Stimulated activated CD4-positive, alpha-beta T cell treated with anti-CD3 and anti-CD28 coated beads, Interleukin-1b, Interleukin-23, amount 100 ng/mL, for 48 hours (primary cell): ENCODE results near the gene NRP1.

Experiments used
- DNase-seq: peaks from one replicate; pipeline ENCODE4 v3.0.0-alpha.2; 2020

The NRP1 gene

DNA sequence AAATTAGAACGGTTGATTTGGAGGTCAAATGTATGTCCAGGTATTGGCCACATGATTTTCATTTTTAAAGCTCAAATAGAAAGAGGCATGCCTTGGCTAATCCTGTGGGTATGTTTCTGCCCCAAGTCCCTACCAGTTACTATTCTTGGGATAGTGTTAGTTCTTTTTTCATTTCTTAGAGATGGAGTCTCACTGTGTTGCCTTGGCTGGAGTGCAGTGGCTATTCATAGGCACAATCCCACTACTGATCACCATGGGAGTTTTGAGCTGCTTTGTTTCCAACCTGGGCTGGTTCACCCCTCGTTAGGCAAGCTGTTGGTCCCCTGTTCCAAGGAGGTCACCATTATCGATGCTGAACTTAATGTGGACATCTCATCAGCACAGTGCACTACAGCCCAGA, 46.3 kb downstream of the NRP1 start:
- no peak for DNase-seq

DNA sequence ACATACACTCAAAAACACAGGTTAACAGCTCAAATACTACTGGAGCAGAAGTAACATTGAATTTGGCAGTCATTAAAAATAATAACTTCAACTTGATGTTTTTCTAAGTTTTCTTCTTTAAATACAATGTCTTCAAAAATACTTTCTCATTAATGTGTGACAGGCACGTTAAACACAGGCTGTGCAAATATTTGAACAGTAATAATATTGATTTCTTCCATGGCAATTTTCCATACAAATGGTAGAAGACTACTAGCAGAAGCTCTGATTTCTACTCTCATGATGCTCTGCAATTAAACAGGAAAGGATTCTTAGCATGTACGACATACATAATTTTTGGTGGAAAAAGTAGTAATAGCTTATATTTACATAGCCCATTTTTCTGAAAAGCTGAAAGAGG, 47.4 kb downstream of the NRP1 start:
- DNase-seq, result no peak

DNA sequence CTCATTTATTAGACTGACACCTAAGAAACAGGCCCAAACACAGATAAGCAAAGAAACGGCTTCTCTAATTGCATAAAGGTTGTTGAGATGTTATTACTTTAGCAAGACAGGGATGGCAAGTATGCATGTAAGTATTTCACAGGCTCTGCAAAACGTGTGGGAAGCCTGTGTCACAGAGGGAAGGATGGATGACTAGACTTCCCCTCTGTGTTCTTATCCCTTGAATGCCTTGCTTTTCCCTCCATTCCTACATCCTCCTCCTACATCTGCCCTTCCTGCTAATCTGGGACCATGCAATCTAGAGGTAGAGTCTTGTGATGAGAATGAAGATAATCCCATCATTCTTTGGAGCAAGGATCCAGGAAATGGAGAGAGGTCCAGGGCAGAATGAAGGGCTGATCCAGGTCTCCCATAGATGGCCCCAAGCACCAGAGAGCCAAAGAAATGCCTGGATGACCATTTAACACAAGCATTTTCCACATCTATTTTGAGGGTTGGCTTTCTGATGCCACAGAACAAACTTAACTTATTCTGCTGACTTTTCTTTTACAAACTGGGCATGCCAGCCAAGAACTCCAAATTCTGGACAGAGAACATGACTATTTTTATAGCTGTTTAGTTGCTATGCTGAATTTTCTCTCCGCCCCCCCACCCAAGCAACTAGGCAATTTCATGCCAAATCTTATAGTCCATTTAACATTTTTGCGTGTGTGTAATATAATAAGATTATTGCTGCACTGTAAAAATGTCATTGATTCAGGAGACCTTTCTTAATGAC, 48.1 kb downstream of the NRP1 start:
- DNase-seq, result no peak

DNA sequence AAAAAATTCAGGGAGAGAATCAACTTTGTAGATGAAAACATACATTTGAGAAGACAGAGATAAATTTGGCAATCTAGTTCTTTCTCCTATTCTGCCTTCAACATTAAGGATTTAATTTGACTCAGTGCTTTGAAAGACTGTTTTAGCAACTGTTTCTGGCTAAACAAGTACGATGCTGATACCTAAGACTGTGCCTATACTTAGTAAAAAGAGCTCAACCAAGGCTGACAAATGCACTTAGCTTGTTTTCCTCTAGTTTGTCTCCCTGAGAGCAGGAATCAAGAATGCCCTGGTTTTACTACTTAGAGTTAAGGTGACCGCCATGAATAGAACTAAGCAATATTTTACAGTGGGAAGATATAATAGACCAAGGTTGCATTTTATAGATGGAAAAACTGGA, 49.5 kb downstream of the NRP1 start:
- no peak for DNase-seq

DNA sequence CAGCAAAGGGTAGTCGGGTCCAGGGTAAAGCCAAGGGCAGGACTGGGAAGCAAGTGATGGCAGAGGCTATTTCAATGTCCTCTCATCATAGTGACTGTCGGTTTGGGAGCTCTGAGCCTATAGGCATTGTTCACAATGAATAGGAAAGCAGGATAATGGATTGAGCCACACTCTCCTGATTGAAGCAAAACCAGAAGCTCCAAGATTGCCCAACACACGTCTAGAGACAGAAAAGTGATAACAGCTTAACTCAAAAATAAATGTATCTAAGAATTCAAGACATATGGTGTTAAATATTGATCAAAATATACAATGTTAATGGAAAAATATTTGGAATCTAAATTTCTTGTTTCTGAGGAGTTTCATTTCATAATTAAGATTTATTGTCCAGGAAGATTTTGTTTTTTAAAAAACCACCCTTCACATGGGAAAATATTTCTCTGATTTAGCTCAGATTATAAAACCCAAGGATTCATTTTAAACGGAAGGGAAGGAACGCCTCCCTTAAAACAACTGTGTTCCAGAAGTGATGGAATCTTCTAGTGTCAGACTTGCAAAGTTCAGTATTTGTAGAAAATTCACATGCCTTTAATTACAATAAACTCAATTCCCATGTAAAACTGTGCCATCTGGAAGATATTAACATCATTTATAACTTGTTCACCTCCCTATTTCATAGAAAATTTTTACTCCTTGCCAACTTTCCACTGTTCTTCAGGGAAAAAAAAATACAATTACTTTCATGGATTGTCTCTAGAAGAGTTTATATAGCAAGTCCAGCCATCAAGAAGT, 54.5 kb downstream of the NRP1 start:
- no peak for DNase-seq

DNA sequence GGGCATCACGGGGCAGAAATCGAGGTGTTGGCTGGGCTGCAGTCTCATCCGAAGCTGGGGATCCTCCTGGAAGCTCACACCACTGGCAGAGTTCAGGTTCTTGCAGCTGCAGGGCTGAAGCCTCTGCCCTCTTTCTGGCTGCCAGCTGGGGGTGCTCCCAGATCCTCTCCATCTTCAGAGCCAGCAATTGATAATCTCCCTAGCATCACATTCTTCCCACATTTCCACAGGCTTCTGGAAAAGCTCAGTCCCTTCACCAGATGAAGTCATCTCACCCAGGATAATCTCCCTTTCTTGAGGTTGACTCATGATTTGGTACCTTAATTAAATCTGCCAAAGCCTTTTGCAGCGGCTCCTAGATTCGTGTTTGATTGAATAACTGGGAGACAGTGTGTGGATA, 55.2 kb downstream of the NRP1 start:
- DNase-seq, result no peak

GRCh38 chr10:33278198-33278597, 56.3 kb downstream of the NRP1 start:
- no peak for DNase-seq

DNA sequence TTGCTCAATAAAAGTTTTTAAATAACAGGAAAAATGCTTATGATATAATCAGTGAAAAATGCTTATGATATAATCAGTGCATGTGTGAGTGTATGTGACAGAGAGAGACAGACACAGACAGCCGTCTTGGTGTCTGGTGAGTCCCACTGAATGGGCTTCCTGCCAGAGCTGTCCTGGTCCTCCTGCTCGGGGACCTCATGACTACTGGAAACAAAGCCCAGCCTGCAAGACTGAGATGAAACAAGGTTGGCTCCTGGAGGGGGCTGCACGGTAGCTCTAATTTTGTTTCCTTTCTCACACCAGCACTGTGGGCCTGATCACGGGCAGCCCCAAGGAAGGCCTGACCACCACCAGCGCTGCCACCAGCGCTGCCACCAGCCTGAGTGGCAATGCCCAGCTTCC, 57.3 kb downstream of the NRP1 start:
- no peak for DNase-seq

DNA sequence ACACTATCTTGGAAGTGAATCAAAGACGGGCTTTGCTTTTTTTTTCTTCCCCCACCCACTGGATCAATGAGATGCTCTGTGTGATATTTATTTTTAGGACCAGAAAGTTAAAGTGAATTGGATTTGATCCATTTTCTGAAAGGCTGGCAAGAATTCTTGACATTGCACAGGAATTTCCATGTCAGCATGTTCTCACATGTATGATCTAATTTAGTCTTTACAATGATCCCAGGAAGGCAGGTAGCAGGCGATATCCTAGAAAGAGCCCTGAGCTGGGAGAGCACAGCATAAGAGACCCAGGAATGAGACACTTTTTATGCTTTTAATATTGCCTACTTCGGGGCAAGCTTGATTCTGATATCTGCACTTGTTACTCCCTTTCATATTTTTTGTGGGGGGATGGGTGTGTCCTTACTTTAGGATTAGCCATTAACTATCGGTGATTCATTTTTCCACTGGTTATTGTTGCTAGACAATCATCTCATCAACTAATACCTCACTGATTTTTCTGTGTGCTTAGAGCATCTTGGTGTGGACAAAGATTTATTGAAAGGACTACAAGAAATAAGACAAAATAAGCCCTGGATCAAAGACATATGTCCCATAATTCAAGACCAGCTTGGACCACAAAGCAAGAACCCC, 58.1 kb downstream of the NRP1 start:
- DNase-seq, result no peak

DNA sequence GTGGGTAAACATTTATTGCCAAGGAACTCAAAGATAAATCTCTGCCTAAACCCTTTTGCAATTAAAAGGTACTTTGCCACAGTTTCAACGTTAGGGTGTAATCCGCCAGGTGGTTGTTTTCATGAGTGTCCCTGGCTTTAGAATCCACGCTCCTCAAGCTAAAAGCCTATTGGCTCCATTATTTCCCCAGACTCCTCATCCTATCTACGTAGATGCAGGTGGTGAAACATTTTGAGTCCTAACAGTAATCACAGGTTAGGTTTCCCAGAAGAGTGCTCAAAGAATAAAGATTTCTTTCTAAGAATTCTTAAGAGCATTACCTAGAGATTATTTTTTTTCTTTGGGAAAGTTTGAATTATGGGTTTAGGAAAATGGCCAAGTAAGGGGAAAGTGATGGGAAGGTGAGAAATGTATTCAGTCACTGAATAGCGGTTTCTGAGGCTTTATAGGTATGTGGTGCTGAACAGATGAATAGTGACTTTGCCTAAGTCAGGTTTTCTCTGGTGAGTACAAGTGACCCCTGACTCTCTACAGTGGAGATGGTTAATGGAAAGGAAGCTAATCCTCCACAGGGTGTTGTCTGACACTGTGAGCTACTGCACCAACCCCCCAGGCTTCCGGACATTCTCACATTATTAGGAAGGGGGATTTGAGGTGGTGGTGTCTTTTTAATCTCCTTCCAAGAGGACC, 60.2 kb downstream of the NRP1 start:
- no peak for DNase-seq

GRCh38 chr10:33273295-33274002, 61.0 kb downstream of the NRP1 start:
- no peak for DNase-seq

DNA sequence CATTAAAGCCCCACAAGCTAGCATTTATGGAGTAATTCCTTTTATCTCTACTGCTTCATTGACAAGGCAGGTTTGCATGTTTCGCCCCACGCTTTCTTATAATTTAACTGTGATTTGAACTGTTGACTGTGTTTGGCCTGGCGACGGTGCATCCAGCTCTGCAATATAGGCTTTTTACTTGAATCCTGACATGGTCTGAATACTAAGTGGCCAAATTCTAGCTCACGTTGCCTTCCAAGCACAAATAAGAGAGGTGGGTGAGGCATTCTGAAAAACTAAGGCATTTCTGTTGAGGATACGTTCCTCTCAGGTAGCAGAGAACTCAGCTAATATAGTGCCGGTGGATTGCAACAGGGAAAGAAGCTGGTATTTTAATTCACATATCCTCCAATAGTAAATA, 61.8 kb downstream of the NRP1 start:
- DNase-seq, result no peak

GRCh38 chr10:33271969-33272583, 62.4 kb downstream of the NRP1 start:
- DNase-seq, result no peak

DNA sequence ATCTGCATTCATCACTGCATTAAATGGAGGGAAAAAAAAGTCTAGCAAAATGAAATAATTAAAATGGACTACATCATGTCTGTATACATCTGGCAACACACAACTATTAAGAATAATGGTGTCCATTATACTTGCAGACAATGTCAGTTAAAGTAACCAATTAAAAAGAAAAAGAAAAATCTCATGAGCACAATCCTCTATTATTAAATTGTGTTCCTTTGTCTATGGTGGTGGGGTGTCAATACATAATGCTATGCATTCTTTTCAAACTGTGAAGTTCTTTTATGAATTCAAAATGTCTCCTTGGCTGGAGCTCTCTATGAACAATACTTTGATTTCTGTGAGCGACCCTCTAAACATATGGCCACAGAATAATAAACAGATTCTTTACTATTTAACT, 63.5 kb downstream of the NRP1 start:
- DNase-seq, result no peak

DNA sequence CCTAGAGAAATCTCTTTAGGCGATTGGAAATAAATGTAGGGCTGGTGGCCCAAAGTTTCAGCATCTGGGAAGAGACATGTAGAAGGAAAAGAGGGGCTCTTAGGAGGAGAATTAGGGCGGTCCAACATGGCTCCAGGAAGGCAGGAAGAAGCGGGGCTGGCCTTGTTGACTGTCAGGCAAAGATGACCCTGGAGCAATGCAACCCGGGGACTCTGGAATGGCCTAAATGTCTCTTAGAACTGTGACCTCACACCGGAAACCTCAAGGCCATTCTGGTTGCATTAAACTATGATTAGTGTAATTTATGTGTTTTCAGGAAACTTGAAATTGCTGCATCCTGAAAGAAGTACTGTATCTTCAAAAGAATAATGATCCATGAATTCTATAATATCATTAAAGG, 66.8 kb downstream of the NRP1 start:
- no peak for DNase-seq

DNA sequence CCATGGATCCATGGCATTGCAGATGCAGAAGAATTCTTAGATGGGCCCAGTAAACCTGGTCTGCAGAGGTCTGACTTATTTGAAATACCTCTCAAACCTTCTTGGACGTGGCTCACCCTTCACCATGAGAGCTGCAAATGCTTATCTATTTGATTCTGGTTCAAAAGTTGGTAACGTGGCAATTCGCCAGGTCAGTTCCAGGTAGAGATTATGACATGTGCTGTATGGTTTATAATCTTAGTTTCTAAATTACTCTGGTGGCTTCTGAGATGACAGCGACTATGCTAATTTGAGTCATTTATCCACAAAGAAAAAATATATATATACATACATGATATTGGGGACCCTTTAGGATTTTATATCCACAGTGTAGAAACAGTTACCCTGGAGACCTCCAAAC, 68.8 kb downstream of the NRP1 start:
- DNase-seq, result peak; percentile 63

GRCh38 chr10:33263453-33263852, 71.0 kb downstream of the NRP1 start:
- DNase-seq, result no peak

- no peak for DNase-seq
Measured at GRCh38 chr10:33262871-33263270, 71.6 kb downstream of the NRP1 start.

DNA sequence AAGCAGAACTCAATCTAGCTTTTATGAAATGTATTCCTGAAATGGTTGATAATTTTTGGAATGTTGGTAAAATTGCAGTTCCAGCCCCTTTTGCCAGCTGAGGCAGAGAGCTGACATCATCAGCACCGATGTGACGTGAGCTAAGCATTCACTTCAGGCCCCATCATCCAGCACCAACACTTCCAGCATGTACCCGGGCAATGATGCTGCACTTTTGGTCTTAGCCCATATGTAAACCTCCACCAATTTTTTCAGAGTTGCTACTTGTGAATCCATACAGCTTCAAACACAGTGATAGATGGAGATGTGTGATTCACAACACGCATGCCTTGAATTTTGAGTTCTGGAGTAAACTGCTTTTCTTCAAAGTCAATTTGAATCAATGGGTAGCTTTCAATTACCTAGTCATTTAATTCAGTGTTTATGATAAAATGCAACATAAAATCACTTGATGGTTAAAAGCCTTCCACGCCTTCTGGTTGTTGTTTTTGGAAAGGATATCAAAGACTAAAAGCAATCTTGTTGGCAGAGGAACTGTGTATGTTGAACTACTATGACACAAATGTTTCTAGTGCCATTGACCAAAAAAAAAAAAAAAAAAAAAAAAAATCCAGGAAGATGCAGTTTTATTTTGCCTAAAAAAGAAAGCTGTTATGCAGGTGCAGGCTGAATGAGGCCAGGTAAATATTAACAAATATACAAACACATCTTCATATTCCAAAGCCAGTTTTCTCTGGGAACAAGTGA, 73.9 kb downstream of the NRP1 start:
- no peak for DNase-seq

DNA sequence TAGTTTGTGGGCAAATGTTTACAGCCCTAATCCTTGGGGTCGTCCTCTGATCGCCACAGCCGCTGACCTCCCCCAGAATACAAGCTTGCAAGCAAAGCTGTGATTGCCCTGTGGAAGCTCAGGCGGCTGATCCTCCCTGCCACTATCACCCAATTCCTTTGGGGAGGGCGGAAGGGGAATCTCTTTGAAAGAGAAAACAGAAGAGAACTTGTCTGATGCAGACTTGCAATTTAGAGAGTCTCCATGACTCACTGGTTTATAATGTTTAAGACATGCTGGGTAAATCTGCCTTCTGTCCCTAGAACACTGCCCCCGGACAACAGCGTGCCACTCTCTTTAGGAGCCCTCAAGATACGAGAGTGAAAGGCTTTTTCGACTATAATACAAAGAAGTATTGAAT, 75.5 kb downstream of the NRP1 start:
- no peak for DNase-seq

GRCh38 chr10:33257439-33258080, 76.9 kb downstream of the NRP1 start:
- DNase-seq, result no peak
